HG03457 (cell line): ENCODE measurements around the gene CCDC194.
A peak's percentile ranks its signal among the peaks of the same experiment; 100 is the strongest.

Experiments
- ATAC-seq: cut with Tn5 transposase; IDR thresholded peaks from one replicate; pipeline ENCODE4 v1.9.1; 2021; ENCODE audit warnings: moderate number of reproducible peaks; ENCODE audit not compliant: unreplicated experiment

The CCDC194 gene

GRCh38 chr19:17393914-17394313 lies at the start of gene CCDC194:
Gene CCDC194 (minus strand): TSS chr19:17394196. CDS start chr19:17394158, 38 bp downstream.
- ATAC-seq, result no peak

- no peak for ATAC-seq
Measured at GRCh38 chr19:17441241-17442021, 47.4 kb upstream of the CCDC194 start.

GRCh38 chr19:17436874-17437267 lies 42.9 kb upstream of the CCDC194 start:
- ATAC-seq, result no peak

- ATAC-seq, result no peak
Measured at GRCh38 chr19:17436094-17436873, 42.3 kb upstream of the CCDC194 start.

- no peak for ATAC-seq
Measured at GRCh38 chr19:17435218-17435617, 41.2 kb upstream of the CCDC194 start.

- ATAC-seq, result no peak
Measured at GRCh38 chr19:17431417-17431816, 37.4 kb upstream of the CCDC194 start.

- ATAC-seq, result no peak
Measured at GRCh38 chr19:17429641-17430113, 35.7 kb upstream of the CCDC194 start.

- no peak for ATAC-seq
Measured at GRCh38 chr19:17424743-17425365, 30.9 kb upstream of the CCDC194 start.

- no peak for ATAC-seq
Measured at GRCh38 chr19:17423429-17424208, 29.6 kb upstream of the CCDC194 start.

- no peak for ATAC-seq
Measured at GRCh38 chr19:17421942-17422341, 27.9 kb upstream of the CCDC194 start.

- peak; percentile 9 for ATAC-seq
Measured at GRCh38 chr19:17420475-17420924, 26.5 kb upstream of the CCDC194 start.

- ATAC-seq, result peak; percentile 60
Measured at GRCh38 chr19:17419621-17420474, 25.9 kb upstream of the CCDC194 start, which contains the start of gene MVB12A. Gene MVB12A (plus strand): TSS chr19:17420047. CDS start chr19:17420136, 89 bp downstream.

GRCh38 chr19:17419154-17419620 lies 25.2 kb upstream of the CCDC194 start:
- no peak for ATAC-seq

- no peak for ATAC-seq
Measured at GRCh38 chr19:17418710-17419109, 24.7 kb upstream of the CCDC194 start.

- no peak for ATAC-seq
Measured at GRCh38 chr19:17415121-17415520, 21.1 kb upstream of the CCDC194 start.

- ATAC-seq, result no peak
Measured at GRCh38 chr19:17414097-17414496, 20.1 kb upstream of the CCDC194 start.

GRCh38 chr19:17411801-17412200 lies 17.8 kb upstream of the CCDC194 start:
- no peak for ATAC-seq

- ATAC-seq, result no peak
Measured at GRCh38 chr19:17409990-17410389, 16.0 kb upstream of the CCDC194 start.

- ATAC-seq, result no peak
Measured at GRCh38 chr19:17406887-17407196, 12.8 kb upstream of the CCDC194 start.
